Measurements from ENCODE around the gene CERS1. TPM values are rescaled to one million over a fixed set of nuclear protein-coding genes. Genes with fewer than 3 reads are reported as not detected.

CERS1 gene
- polyA plus RNA-seq, 1 experiment = 1.8 TPM

DNA sequence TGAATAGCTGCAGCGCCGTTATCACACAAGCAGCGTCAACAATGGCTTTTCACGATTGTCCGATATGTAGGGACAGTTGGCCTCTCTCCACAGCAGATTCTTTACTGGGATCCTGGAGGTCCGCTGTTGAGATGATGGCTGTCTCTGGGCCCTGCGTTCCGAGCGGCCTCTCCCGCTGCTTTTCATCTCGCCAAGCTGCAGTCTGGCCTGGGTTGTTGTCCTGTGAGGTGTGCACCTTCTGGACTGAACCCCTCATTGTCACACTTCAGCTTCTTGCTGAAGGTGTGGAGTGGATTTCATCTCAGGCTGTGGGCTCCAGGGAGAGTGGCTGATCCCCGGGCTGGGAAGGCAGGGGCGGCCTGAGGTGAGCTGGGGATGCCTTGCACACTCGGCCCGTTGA is 54.6 kb downstream of the CERS1 start:
- no peak for DNase-seq (ENCODE audit: low read depth, low spot score)
- TF ChIP-seq, protein P1, sequence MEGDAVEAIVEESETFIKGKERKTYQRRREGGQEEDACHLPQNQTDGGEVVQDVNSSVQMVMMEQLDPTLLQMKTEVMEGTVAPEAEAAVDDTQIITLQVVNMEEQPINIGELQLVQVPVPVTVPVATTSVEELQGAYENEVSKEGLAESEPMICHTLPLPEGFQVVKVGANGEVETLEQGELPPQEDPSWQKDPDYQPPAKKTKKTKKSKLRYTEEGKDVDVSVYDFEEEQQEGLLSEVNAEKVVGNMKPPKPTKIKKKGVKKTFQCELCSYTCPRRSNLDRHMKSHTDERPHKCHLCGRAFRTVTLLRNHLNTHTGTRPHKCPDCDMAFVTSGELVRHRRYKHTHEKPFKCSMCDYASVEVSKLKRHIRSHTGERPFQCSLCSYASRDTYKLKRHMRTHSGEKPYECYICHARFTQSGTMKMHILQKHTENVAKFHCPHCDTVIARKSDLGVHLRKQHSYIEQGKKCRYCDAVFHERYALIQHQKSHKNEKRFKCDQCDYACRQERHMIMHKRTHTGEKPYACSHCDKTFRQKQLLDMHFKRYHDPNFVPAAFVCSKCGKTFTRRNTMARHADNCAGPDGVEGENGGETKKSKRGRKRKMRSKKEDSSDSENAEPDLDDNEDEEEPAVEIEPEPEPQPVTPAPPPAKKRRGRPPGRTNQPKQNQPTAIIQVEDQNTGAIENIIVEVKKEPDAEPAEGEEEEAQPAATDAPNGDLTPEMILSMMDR (IDR thresholded peaks at IDR 0.05; ENCODE audit: low read depth, low read length) = no peak
- Histone ChIP-seq H3K4me3 (ENCODE audit: low read depth, low read length) (no peak overlapping the region), H3K27ac (ENCODE audit: low read depth, low read length) (no peak overlapping the region), H3K9me3 (ENCODE audit: control insufficient read depth, insufficient read depth, low read length) (no peaks in the 10 kb centered on the region), H3K27me3 (ENCODE audit: control insufficient read depth, insufficient read depth, low read length) (no peaks in the 10 kb centered on the region)
- ChIA-PET POLR2A (interaction anchor here (1.3 kb wide), 1 partner anchor 9 kb away, joined by 4 read pairs; the partner anchor contains the start of gene UPF1), CTCF (interaction anchor here (1.1 kb wide), 1 partner anchor 253 kb away, joined by 3 read pairs; the partner anchor contains the start of gene REX1BD)

DNA sequence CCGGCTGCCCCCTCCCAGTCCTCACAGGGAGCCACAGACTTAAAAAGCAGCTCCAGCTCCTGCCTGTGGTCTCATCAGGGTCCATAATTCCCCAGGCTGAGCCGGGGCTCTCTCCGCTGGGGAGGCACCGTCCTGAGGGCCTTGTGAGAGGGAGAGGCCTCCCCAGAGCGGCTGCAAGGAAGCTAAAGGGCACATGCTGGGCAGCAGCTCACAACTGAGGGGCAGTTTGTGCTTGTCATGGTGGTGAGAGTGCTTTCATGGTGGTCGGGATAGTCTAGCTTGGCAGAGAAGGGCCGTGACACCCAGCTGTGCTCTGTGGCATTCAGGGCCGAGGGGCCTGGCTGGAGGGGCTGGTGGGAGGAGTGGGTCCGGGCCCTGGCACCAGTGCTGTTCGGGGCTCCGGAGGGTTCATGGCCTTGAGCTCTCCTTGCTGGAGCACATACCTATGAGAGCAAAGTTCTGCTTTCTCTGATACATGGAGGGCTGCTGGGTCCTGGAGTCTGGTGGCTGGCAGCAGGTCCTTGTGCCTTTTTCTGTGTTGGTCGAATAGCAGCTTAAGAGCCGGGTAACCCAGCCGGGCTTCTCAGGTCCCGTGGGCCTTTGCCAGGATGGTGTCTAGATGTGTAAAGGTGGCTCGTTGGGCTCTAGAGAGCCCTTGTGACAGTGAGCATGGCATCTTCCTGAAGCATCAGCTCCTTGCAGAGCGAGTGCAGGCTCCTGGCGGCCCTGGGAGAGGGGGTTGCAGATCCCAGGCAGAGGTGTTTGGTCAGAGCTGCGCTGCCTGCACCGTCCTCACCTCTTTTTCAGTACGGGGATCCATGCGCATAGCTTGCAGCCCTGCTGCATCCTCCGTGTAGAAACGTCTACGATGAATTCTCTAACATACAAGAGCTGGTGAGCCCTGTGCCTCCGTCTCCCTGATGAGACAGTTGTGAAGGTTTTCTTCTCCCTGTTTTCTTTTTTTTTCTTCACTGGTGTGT is 55.4 kb downstream of the CERS1 start:
- no peaks in the 10 kb centered on the region for H3K9me3 ChIP-seq (ENCODE audit: control insufficient read depth, insufficient read depth, low read length)
- DNase-seq (ENCODE audit: low read depth, low spot score) = no peak
- TF ChIP-seq, protein P1 (IDR thresholded peaks at IDR 0.05; ENCODE audit: low read depth, low read length) = no peak
- ChIA-PET POLR2A (interaction anchor here (0.6 to 1.3 kb wide), 3 partner anchors 9 to 93 kb away, joined by 3 to 7 read pairs (median 4); partner anchors contain the start of gene UPF1), CTCF (interaction anchor here (1.1 to 1.3 kb wide), 2 partner anchors 252 to 379 kb away, joined by 3 read pairs; partner anchors contain the start of gene REX1BD)
- H3K27ac ChIP-seq (ENCODE audit: low read depth, low read length) = no peak overlapping the region
- H3K4me3 ChIP-seq (ENCODE audit: low read depth, low read length) = no peak overlapping the region
- H3K27me3 ChIP-seq (ENCODE audit: control insufficient read depth, insufficient read depth, low read length) = no peaks in the 10 kb centered on the region

DNA sequence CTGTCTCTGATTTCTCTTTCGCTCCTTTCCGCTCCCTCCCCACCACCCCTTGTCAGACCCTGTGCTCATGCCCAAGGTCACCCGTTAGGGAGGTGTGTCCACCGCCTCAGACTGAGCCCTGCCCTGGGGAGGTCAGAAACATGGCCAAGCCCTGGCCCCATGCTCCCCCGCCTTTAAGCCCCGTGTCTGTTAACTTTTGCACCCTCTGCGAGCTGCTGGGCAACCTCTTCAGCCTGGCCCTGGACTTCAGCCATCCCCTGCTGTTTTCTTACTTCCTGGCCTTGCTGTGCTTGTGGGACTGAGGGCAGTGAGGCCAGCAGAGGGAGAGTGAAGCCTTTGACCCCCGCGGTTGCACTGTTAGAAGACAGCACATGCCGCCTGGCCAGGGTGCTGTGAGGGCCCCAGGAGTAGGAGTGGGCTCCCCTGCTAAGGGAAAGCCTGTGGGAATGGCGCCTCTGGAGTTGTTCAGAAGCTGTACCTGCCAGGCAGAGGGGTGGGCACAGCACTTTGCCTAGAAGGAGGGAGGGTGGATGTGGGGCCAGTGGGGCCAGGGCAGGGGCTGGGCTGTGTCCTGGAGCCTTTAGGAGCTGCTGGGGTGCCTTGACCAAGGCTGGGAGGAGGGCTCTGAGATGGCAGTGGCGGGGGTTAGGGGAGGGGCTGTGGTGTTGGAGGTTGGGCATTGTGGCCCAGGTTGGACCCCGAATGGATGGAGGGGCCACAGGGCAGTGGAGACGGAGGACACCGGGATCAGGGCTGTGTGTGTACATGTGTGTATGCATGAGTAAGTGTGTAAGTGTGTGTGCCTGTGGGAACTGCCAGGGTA is 56.3 kb downstream of the CERS1 start:
- Histone ChIP-seq H3K9me3 (ENCODE audit: control insufficient read depth, insufficient read depth, low read length) (no peaks in the 10 kb centered on the region), H3K27ac (ENCODE audit: low read depth, low read length) (no peak overlapping the region), H3K27me3 (ENCODE audit: control insufficient read depth, insufficient read depth, low read length) (no peaks in the 10 kb centered on the region), H3K4me3 (ENCODE audit: low read depth, low read length) (no peak overlapping the region)
- POLR2A ChIA-PET = interaction anchor here (0.6 to 1.3 kb wide), 3 partner anchors 8 to 94 kb away, joined by 3 to 7 read pairs (median 4); partner anchors contain the start of gene UPF1
- DNase-seq (ENCODE audit: low read depth, low spot score) = no peak
- CTCF ChIA-PET = interaction anchor here (1.3 to 4.7 kb wide), 2 partner anchors 8 to 378 kb away, joined by 3 to 41 read pairs; no protein-coding TSS in a partner anchor
- TF ChIP-seq, protein P1 (IDR thresholded peaks at IDR 0.05; ENCODE audit: low read depth, low read length) = no peak

DNA sequence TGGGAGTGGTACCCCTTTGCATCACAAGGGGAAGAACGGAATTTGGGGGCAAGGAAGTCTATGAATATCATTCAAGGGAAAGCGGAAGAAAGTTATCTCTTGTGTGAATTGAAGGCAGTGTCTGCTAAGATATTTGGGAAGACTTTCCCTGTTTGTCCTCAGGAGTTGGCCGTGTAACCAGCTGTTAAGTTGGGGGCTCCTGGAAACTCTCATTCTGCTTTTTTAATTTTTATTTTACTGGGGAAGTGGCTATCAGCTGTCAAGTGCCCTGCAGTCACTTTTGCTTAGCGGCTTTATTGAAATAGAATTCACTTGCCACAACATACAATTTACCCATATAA is 61.3 kb downstream of the CERS1 start:
- Histone ChIP-seq H3K27ac (ENCODE audit: low read depth, low read length) (no peak overlapping the region), H3K4me3 (ENCODE audit: low read depth, low read length) (peak overlapping the region; percentile 81), H3K9me3 (ENCODE audit: control insufficient read depth, insufficient read depth, low read length) (no peaks in the 10 kb centered on the region), H3K27me3 (ENCODE audit: control insufficient read depth, insufficient read depth, low read length) (no peaks in the 10 kb centered on the region)
- CTCF ChIA-PET = interaction anchor here (4.5 kb wide), 1 partner anchor 12 kb away, joined by 21 read pairs; no protein-coding TSS in a partner anchor
- POLR2A ChIA-PET = no interaction called here
- DNase-seq (ENCODE audit: low read depth, low spot score) = no peak
- TF ChIP-seq, protein P1 (IDR thresholded peaks at IDR 0.05; ENCODE audit: low read depth, low read length) = no peak

Data from AG04450 (cell line).